ENCODE data around the gene SCYL1.

DNA sequence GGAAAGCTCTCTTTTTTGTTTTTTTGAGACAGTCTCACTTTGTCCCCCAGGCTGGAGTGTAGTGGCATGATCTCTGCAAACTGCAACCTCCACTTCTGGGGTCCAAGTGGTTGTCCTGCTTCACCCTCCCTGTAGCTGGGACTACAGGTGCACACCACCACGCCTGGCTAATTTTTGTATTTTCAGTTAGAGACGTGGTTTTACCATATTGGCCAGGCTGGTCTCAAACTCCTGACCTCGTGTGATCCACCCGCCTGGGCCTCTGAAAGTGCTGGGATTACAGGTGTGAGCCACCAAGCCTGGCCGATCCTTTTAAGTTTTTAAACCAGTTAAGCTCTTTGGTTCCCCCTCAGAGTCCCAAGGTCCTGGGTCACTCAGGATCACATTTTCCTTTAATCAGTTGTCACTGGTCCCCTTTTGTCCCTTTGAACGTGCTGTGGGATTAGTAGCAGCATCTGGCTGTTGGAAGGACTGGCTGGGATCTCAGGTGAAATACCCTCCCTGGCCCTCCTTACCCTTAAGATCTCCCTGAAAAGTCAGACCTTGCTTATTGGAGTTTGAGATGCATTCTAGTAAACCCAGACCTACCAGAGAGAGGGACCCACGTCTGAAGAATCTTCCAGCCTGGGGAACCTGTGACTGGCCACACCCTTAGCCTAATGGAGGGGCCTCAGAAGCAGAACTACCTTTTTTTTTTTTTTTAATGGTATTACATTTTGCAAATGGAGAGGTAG is 17.9 kb upstream of the SCYL1 start:
- TF ChIP-seq, protein P1, sequence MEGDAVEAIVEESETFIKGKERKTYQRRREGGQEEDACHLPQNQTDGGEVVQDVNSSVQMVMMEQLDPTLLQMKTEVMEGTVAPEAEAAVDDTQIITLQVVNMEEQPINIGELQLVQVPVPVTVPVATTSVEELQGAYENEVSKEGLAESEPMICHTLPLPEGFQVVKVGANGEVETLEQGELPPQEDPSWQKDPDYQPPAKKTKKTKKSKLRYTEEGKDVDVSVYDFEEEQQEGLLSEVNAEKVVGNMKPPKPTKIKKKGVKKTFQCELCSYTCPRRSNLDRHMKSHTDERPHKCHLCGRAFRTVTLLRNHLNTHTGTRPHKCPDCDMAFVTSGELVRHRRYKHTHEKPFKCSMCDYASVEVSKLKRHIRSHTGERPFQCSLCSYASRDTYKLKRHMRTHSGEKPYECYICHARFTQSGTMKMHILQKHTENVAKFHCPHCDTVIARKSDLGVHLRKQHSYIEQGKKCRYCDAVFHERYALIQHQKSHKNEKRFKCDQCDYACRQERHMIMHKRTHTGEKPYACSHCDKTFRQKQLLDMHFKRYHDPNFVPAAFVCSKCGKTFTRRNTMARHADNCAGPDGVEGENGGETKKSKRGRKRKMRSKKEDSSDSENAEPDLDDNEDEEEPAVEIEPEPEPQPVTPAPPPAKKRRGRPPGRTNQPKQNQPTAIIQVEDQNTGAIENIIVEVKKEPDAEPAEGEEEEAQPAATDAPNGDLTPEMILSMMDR (optimal IDR thresholded peaks at IDR 0.05 in 1 of 3, IDR thresholded peaks at IDR 0.05 in 1 of 3, conservative IDR thresholded peaks at IDR 0.05 in 1 of 3; ENCODE audit: extremely low read depth in 1 of 3, insufficient read depth in 2 of 3, low read length in 3 of 3) = no peak
- no peak for TF ChIP-seq EZH2 (IDR thresholded peaks at IDR 0.05; ENCODE audit: low read length)
